ENCODE data around the gene ELK3. TPM values are rescaled to one million over a fixed set of nuclear protein-coding genes. Genes with fewer than 3 reads are reported as not detected.
"Not testable (repeated sequence)": the region's sequence is repeated elsewhere in the genome, so short reads cannot be mapped to it uniquely, and the experiment has no call there.

ELK3 gene
- total RNA-seq, 1 donor from 2014 or later: 50.2 TPM

- DNase-seq (ENCODE audit: low read depth in 2 of 2): peak in 1 of 2 donors; percentile 27
Observed at GRCh38 chr12:96303653-96304052, 109.5 kb downstream of the ELK3 start.

GRCh38 chr12:96305665-96306064 is 111.5 kb downstream of the ELK3 start:
- DNase-seq (ENCODE audit: low read depth in 2 of 2): no peak

GRCh38 chr12:96308881-96309280 is 114.7 kb downstream of the ELK3 start:
- DNase-seq (ENCODE audit: low read depth in 2 of 2): no peak

- no peak for DNase-seq (ENCODE audit: low read depth in 2 of 2)
Observed at GRCh38 chr12:96310067-96310466, 115.9 kb downstream of the ELK3 start.

- DNase-seq (ENCODE audit: low read depth in 2 of 2): no peak
Observed at GRCh38 chr12:96311191-96311590, 117.0 kb downstream of the ELK3 start.

- DNase-seq (ENCODE audit: low read depth in 2 of 2): no peak
Observed at GRCh38 chr12:96313606-96314005, 119.4 kb downstream of the ELK3 start.

- no peak for DNase-seq (ENCODE audit: low read depth in 2 of 2)
Observed at GRCh38 chr12:96314723-96315122, 120.5 kb downstream of the ELK3 start.

GRCh38 chr12:96315741-96316481 is 121.7 kb downstream of the ELK3 start:
- DNase-seq (ENCODE audit: low read depth in 2 of 2): not testable (repeated sequence)

GRCh38 chr12:96317801-96318200 is 123.6 kb downstream of the ELK3 start:
- not testable (repeated sequence) for DNase-seq (ENCODE audit: low read depth in 2 of 2)

Other genes with a start within 250 kb of the ELK3 start
- gene HAL, start 198.0 kb upstream of the ELK3 start, total RNA-seq: 0.13 and 0.25 TPM in 2 replicates
- 52.5 and 56.1 TPM in 2 replicates for gene LTA4H, start 158.8 kb upstream of the ELK3 start, total RNA-seq
- 99.9 and 131 TPM in 2 replicates for gene CDK17, start 206.1 kb downstream of the ELK3 start, total RNA-seq

Data from dermis microvascular lymphatic vessel endothelial cell (primary cell).